ENCODE results near the gene PPP4C. TPM values are rescaled to one million over a fixed set of nuclear protein-coding genes. Genes with fewer than 3 reads are reported as not detected.

Gene PPP4C
- total RNA-seq, 1 experiment from 2014 or later = 226 TPM

- no peak for DNase-seq (ENCODE audit: low spot score)
These were observed 3.7 kb downstream of the PPP4C start for GRCh38 chr16:30079480-30079879.

DNA sequence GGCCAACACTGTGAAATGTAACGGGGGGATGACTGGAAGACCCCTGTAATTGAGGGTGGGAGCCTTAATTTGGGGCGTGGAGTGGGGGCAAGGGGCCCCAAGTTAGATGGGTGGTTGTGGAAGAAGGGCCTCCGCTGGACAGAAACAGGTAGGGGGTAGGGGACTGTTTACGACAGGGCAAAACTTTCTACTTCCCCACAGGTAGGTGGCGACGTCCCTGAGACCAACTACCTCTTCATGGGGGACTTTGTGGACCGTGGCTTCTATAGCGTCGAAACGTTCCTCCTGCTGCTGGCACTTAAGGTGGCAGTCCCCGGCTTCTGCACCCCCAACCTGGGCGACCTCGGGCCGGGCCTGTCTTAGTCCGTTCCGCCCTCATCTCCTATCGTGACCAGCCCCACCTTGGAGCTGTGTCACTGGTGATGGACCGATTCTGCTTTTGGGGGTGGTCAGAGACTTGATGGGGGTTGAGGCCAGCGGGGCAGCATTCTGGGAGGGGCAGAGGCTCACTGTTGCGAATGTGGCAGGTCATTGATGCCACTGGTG is 6.8 kb downstream of the PPP4C start:
- no peak for DNase-seq (ENCODE audit: low spot score)

DNA sequence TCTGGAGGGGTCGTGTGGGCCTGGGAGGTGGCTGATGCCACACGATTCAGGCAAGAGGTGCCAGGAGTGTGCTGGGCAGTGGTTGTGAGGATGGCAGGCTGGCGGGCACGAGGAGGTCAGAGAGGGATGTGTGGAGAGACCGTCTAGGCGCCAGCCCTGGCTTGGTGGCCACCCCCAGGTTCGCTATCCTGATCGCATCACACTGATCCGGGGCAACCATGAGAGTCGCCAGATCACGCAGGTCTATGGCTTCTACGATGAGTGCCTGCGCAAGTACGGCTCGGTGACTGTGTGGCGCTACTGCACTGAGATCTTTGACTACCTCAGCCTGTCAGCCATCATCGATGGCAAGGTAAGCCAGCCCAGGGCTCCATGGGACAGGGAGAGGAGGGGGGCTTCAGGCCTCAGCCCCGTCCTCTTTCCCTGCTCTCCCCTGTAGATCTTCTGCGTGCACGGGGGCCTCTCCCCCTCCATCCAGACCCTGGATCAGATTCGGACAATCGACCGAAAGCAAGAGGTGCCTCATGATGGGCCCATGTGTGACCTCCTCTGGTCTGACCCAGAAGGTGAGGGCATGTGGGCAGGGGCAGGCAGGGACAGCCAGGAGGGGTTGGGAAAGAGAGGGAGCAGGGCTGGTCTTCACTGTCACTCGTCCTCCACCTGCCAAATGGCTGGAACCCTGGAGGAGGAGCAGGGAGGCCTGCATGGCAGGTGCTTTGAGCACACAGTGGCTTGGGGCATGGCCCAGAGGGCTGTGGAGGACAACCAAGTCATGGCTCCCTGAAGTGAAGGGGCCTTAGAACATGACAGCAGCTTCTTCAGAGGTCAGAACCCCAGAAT is 7.6 kb downstream of the PPP4C start:
- no peak for DNase-seq (ENCODE audit: low spot score)

DNA sequence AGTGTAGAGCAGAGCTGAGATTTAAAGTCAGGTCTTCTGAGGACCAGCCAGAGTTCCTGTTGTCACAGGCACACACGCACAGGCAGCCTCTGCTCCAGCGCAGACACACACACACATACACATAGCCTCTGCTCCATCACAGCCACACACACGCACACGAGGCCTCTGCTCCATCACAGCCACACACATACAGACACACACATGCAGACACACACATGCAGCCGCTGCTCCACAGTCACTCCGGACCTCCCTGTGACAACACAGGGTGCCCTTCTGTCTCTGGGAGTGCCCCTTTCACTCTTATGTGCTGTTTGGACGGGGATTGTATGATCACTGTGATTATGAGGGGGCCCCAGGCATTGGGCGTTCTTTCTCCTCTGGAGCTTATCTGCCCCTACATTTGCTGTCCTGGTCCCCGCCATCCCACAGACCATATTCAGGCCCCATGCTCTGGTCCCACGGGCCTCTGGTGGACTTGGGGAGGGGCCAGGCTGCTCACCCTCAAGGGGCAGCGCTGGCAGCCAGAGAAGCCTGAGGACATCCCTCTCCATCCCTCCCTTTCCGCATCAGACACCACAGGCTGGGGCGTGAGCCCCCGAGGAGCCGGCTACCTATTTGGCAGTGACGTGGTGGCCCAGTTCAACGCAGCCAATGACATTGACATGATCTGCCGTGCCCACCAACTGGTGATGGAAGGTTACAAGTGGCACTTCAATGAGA is 8.5 kb downstream of the PPP4C start:
- DNase-seq (ENCODE audit: low spot score) = no peak

GRCh38 chr16:30084816-30085159 is 9.0 kb downstream of the PPP4C start:
- no peak for DNase-seq (ENCODE audit: low spot score)

- DNase-seq (ENCODE audit: low spot score) = no peak
These were observed 9.5 kb downstream of the PPP4C start for GRCh38 chr16:30085247-30085646.

- no peak for DNase-seq (ENCODE audit: low spot score)
These were observed 10.0 kb downstream of the PPP4C start for GRCh38 chr16:30085820-30086219.

DNA sequence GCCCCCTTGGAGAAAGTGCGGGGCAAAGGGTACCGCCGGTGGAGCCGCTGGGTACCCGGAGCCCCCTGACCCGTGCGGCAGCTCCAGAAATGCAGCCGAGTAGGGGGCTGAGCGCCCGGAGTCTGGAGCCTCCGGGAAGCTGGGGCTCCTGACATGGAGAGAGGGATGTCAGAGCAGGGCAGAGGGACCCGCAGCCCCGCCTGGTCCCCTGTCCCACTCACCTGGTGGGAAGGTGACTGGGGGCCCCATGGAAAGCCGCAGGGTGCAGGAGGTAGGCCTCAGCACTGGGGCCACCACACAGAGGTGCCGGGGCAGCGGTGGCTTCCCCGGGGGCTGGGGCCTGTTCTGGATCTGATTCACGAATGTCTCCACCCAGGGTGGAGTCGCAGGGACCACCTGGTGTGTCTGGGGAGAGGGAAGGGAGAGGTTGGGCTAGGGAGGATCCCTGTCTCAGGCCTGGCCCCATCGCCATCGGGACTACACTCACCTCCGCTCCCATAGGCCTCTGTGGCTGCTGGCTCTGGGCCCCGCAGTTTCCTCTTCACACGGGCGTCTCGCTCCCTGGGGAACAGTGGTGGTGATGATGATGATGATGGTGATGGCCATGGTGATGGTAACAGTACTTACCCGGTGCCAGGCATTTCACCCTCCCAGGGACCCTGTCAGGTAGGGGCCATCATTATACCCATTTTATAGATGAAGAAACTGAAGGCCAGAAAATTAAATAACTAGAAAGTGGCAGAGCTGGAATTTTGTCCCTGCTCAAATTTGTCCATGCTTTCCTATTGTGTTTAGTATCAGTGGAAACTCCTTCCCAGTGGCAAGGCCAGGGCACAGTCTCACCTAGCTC is 10.7 kb downstream of the PPP4C start:
- no peak for DNase-seq (ENCODE audit: low spot score)

GRCh38 chr16:30087181-30087898 is 11.5 kb downstream of the PPP4C start:
- no peak for DNase-seq (ENCODE audit: low spot score)

- no peak for DNase-seq (ENCODE audit: low spot score)
These were observed 12.5 kb downstream of the PPP4C start for GRCh38 chr16:30088237-30088831.

GRCh38 chr16:30088832-30089624 is 13.2 kb downstream of the PPP4C start:
- no peak for DNase-seq (ENCODE audit: low spot score)

DNA sequence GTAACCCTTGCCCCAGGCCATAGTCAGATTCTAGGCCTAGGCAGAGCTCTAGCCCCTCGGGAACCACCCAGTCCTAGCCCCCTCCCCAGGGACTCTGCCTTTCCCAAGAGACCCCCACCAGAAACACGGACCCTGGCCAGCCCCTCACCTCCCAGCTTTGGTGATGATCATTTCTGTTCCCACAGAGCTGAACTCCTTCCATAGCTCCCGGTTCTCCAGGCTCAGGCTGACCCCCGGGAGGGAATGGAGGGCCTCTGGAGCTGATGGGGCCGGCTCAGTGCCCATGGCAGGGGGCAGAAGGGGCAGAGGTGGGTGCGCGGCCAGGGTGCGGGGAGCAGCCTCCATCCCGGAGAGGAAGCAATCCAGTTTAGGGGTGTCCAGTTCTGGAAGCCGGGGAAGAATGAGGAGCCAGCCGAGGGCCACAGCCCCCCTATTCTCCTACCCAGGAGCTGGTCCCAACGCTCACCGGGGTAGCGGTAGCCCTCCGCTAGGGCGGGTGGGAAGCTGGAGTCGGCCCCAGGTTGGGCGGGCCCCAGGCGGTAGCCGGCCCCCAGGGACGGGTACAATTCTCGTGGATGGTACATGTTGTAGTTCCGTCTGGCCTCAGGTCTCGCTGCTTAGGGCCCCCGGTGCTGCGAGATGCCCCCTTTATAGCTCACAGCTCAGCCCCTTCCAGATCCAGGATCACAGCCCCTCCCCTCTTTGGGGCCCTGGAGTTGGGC is 15.0 kb downstream of the PPP4C start:
- DNase-seq (ENCODE audit: low spot score) = no peak

DNA sequence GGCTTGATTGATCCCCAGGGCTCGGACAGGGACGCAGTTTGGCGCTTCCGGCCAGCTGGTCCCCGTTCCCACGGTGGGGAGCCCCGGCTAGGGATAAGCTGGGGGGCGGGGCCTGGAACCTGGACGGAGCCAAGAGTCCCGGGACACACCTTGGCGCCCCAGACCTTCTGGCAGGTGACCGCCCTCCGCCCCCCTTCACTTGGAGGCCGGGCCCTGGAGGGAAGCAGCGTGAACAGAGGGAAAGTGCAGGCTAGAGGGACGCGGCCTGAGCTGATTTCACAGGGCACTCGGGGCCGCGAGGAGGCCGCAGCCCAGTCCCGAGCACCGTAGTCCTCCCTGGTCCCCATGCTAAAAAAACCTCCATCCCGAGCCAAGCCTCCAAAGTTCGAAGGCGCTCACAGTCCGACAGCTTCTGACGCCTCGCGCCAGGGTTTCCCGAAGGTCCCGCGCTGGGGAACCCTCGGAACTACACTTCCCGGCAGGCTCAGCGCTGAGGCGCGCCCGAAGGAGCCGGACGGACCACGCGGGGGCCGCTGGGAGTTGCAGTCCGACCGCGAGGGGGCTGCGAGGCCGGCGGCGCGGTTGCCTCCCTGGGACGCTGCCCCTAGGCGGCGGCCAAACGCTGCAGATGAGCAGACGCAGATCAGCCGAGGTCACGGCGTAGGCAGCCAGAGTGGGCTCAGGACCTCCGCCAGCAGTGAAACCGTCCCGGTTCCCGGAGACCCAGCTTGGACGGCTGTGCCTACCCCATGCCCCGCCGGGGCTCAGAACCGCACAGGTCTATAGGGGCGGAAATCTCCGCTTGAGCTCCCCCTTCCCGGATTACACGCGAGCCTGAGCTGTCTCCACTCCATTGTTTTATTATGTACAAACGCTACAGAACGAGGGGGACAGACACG is 15.9 kb downstream of the PPP4C start, which contains the start of gene TBX6:
TBX6 (minus strand) TSS at position 451 of the 899 bp plus-strand sequence. CDS start 731 bp downstream, outside the sequence.
- DNase-seq (ENCODE audit: low spot score) = peak; percentile 93

- DNase-seq (ENCODE audit: low spot score) = peak; percentile 69
These were observed 16.7 kb downstream of the PPP4C start for GRCh38 chr16:30092373-30093010.

GRCh38 chr16:30094541-30095165 is 18.9 kb downstream of the PPP4C start:
- DNase-seq (ENCODE audit: low spot score) = no peak

DNA sequence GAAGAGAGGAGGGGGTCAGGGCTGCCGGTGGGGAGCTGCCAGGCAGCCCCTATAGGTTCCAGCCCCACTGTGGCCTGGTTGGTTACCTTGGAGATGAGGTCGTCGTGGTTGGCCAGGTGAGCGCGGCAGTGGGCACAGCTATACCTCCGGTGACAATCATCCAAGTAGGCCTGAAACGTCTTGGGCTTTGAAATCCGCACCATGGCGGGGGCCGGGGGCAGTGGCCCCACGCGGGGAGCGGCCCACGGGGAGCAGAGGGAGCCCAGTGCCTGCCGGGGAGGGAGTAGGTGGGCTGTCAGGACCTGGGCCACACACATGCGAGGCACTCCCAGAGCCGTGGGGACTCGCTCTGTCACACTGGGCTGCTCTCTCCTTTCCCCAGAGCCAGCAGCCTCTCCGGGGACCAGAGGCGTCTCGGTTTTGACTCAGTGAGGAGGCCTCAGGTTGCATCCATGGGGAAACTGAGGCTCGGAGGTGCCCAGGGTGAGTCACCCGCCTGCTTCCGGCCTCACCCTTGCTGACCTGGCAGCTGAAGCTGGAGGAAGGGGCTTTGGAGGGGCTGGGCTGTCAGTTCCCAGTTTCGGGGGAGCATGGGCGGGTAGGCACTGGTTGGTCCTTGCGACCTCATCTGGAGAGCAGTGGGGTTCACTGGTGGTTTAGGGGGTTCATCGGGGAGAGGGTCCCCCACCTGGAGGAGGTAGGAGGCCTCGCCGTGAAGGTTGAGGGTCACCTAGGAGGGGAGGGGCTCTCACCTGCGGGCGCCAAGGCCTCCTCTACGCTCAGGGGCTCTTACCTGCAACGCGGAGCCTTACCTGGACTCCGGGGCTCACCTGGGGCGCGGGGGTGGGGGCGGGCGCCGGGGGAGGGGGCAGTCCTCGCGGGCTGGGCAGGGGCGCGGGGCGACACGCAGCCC is 19.6 kb downstream of the PPP4C start:
- no peak for DNase-seq (ENCODE audit: low spot score)

Measured in HT-29 (cell line).